ENCODE data around the gene ZNF664.

The ZNF664 gene

GRCh38 chr12:124030510-124030909 is 57.5 kb downstream of the ZNF664 start:
- Histone ChIP-seq H4K20me1 (ENCODE audit: control insufficient read depth, insufficient read depth, low read depth, low read length) (no peaks in the 10 kb centered on the region), H3K4me3 (ENCODE audit: low read length) (no peak overlapping the region), H3K9me3 (ENCODE audit: control insufficient read depth, insufficient read depth, low read length) (no peaks in the 10 kb centered on the region), H3F3A (ENCODE audit: control insufficient read depth, insufficient read depth) (no peaks in the 10 kb centered on the region), H3K9me2 (replicated peaks; ENCODE audit: control insufficient read depth, low read length) (no peaks in the 10 kb centered on the region), H3K4me1 (ENCODE audit: control insufficient read depth, low read length) (no peaks in the 10 kb centered on the region), H3K79me2 (ENCODE audit: control insufficient read depth, low read length) (no peaks in the 10 kb centered on the region), H3K36me3 (ENCODE audit: control insufficient read depth, low read length) (no peaks in the 10 kb centered on the region), H3K27me3 (ENCODE audit: control insufficient read depth, low read length) (no peaks in the 10 kb centered on the region), H3K27ac (ENCODE audit: low read depth, low read length) (no peak overlapping the region), H3K4me2 (ENCODE audit: low read length) (no peak overlapping the region)
- no peak for TF ChIP-seq CTCF (IDR thresholded peaks at IDR 0.05; ENCODE audit: low read depth, low read length, poor library complexity, severe bottlenecking)

- no peak overlapping the region for H3K4me3 ChIP-seq (ENCODE audit: low read length)
- no peaks in the 10 kb centered on the region for H3F3A ChIP-seq (ENCODE audit: control insufficient read depth, insufficient read depth)
- no peaks in the 10 kb centered on the region for H3K4me1 ChIP-seq (ENCODE audit: control insufficient read depth, low read length)
- H3K27me3 ChIP-seq (ENCODE audit: control insufficient read depth, low read length) = peaks cover 2% of the 10 kb centered on the region; the same call in 1 of the 2 replicates
- no peaks in the 10 kb centered on the region for H3K9me3 ChIP-seq (ENCODE audit: control insufficient read depth, insufficient read depth, low read length)
- no peaks in the 10 kb centered on the region for H3K36me3 ChIP-seq (ENCODE audit: control insufficient read depth, low read length)
- H3K27ac ChIP-seq (ENCODE audit: low read depth, low read length) = no peak overlapping the region
- no peaks in the 10 kb centered on the region for H3K9me2 ChIP-seq (replicated peaks; ENCODE audit: control insufficient read depth, low read length)
- H3K4me2 ChIP-seq (ENCODE audit: low read length) = no peak overlapping the region
- H3K79me2 ChIP-seq (ENCODE audit: control insufficient read depth, low read length) = no peaks in the 10 kb centered on the region
- TF ChIP-seq CTCF (IDR thresholded peaks at IDR 0.05; ENCODE audit: low read depth, low read length, poor library complexity, severe bottlenecking) (no peak), EZH2phosphoT487 (IDR thresholded peaks at IDR 0.05; ENCODE audit: borderline replicate concordance, low read length) (no peak)
- peaks cover under 1% of the 10 kb centered on the region; the same call in 1 of the 2 replicates for H4K20me1 ChIP-seq (ENCODE audit: control insufficient read depth, insufficient read depth, low read depth, low read length)
Observed at GRCh38 chr12:124031058-124031457, 58.0 kb downstream of the ZNF664 start.

GRCh38 chr12:124032265-124032886 is 59.4 kb downstream of the ZNF664 start:
- Histone ChIP-seq H3F3A (ENCODE audit: control insufficient read depth, insufficient read depth) (no peaks in the 10 kb centered on the region), H3K4me2 (ENCODE audit: low read length) (no peak overlapping the region), H3K4me3 (ENCODE audit: low read length) (no peak overlapping the region), H3K36me3 (ENCODE audit: control insufficient read depth, low read length) (no peaks in the 10 kb centered on the region), H3K79me2 (ENCODE audit: control insufficient read depth, low read length) (no peaks in the 10 kb centered on the region), H3K27ac (ENCODE audit: low read depth, low read length) (no peak overlapping the region), H3K9me3 (ENCODE audit: control insufficient read depth, insufficient read depth, low read length) (no peaks in the 10 kb centered on the region), H4K20me1 (ENCODE audit: control insufficient read depth, insufficient read depth, low read depth, low read length) (peaks cover 4% of the 10 kb centered on the region; the same call in 1 of the 2 replicates), H3K4me1 (ENCODE audit: control insufficient read depth, low read length) (no peaks in the 10 kb centered on the region), H3K9me2 (replicated peaks; ENCODE audit: control insufficient read depth, low read length) (no peaks in the 10 kb centered on the region), H3K27me3 (ENCODE audit: control insufficient read depth, low read length) (peaks cover 3% of the 10 kb centered on the region; the same call in 1 of the 2 replicates)
- no peak for TF ChIP-seq EZH2phosphoT487 (IDR thresholded peaks at IDR 0.05; ENCODE audit: borderline replicate concordance, low read length)
- peak; percentile 81 for TF ChIP-seq CTCF (IDR thresholded peaks at IDR 0.05; ENCODE audit: low read depth, low read length, poor library complexity, severe bottlenecking)

All from DOHH2 (cell line).